Epithelial cell of prostate (primary cell): ENCODE results near the gene COX8C.
A peak's percentile ranks its signal among the peaks of the same experiment; 100 is the strongest.
"Not testable (repeated sequence)": the region's sequence is repeated elsewhere in the genome, so short reads cannot be mapped to it uniquely, and the experiment has no call there.

Experiments
- DNase-seq: peaks from one replicate; pipeline ENCODE4 v3.0.0-alpha.2; 2011; ENCODE audit warnings: low read depth, low spot score
- H3K27ac ChIP-seq: fragments of 450-650 bp; 2 replicates; pipeline ENCODE4 v1.5.1; 2017; ENCODE audit warnings: mild to moderate bottlenecking

COX8C gene

DNA sequence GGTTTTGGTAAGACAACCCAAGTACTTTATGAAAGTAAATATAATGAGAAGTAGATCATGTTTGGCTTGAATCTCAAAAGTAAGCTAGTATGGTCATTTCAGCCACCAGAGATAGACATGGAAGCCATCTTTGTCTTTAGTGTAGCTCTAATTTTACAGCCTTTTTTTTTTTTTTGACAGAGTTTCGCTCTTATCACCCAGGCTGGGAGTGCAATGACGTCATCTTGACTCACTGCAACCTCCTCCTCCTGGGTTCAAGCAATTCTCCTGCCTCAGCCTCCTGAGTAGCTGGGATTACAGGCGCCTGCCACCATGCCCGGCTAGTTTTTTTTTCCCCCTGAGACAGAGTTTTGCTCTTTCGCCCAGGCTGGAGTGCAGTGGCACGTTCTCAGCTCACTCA lies 7.9 kb downstream of the COX8C start:
- H3K27ac ChIP-seq, DNase-seq: not testable (repeated sequence)

DNA sequence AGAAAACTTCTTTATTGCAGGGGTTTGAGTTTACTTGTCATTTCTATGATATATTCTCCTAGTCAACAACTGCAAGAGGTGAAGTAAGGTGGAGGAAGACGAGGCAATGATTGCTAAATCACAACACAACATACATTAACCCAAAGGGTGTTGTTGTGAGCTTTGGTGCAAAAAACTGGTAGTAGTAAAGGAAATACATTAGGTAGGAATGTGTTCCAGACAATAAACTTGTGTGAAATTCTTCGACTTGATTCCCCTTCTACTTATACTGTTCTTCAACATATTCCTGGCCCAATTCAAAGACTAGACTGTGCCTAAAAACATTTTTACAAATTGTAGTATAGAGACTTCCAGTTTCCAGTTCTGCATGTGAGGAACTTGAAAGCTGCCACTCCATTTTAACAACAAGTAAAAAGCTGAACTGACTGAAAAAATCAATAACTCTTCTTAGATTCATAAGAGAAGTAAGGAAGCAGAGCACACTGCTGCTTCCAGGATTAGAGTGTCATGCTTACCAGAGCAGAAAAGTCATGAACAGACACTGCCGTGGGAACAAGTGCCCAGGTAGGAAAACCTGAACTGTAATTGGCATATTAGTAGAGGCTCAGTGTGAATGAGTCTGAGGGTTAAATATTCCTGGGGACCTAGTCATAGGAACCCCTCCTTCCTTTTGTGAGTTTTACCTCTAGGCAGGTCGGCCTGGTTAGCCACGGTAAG lies 22.2 kb downstream of the COX8C start:
- DNase-seq: no peak
- no peak overlapping the region for H3K27ac ChIP-seq

DNA sequence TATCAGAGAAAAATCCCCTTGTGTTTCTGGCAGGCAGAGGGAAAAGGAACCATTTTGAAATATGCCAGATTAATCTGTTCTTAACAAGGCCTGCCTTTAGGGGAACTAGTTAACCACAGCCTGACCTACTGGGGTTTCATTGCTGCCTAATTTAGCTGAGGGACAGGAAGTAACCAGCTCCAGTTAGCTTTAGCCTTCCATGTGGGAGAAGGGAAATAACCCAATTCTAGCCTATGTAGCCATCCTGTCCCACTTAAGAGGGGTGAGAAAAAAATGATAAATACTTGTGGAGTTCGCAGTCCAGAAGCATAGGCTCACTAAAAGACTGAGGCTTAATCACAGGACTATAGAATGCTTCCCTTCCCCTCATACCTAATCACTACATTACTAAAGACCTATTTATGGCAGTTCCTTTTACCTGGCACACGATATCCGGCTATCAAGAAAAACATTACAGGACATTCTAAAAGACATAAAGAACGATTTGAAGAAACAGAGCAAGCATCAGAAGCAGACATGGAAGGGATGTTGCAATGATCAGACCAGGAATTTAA lies 22.8 kb downstream of the COX8C start:
- no peak for DNase-seq
- no peak overlapping the region for H3K27ac ChIP-seq

DNA sequence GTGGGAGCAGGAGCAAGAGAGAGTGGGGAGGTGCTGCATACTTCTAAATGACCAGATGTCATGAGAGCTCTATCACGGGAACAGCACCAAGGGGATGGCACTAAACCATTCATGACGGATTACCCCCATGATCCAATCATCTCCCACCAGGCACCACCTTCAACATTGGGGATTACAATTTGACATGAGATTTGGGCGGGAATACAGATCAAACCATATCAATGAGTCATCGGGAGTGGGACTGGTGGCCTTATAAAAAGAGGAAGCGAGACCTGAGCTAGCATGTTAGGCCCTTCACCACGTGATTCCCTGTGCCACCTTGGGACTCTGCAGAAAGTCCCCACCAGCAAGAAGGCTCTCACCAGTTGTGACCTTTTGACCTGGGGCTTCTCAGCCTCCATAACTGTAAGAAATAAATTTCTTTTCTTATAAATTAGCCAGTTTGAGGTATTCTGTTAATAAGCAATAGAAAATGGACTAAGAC lies 28.7 kb downstream of the COX8C start:
- no peak for DNase-seq
- H3K27ac ChIP-seq: no peak overlapping the region

DNA sequence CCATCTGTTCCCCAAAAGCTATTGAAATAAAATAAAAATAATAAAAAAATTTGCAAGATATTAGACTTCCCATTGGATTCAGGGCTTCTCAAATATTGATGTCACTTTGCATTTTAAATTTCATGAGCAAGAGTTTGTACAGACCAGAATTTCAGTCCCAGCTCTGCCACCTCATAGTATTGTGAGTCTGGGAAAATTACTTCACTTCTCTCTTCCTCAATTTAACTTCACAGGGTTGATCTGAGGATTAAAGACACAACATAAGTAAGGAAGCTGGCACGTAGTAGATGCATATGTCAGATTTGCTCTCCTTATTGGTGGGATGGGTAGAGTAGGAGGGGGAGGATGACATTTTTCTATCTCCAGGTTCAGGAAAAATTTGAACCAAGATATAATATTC lies 32.8 kb downstream of the COX8C start:
- H3K27ac ChIP-seq: no peak overlapping the region
- DNase-seq: no peak

DNA sequence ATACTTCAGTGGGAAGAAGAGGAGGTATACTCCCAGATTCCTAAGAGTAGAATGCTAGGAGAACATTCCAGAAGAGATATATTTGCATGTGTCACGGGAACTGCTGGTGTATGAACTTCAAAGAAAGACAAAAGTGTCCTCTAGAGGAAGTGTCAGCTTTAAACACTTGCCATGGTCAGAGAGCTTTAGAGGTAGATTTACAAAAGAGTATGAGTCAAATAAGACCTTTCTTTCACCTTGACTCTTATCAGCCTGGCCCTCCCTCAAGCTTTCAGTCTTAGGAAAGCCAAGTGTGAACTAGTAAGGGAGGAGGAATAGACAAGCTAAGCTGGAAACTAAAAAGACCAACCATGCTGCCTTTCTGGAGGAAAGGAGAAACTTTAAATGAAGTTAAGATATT lies 34.7 kb downstream of the COX8C start:
- no peak overlapping the region for H3K27ac ChIP-seq
- DNase-seq: no peak

DNA sequence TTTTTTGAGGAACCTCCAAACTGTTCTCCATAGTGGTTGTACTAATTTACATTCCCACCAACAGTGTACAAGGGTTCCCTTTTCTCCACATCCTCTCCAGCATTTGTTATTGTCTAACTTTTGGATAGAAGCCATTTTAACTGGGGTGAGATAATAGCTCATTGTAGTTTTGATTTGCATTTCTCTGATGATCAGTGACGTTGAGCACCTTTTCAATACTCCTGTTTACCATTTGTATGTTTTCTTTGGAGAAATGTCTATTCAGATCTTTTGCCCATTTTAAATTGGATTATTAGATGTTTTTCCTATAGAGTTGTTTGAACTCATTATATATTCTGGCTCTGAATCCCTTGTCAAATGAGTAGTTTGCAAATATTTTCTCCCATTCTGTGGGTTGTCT lies 37.3 kb downstream of the COX8C start:
- DNase-seq, H3K27ac ChIP-seq: not testable (repeated sequence)

DNA sequence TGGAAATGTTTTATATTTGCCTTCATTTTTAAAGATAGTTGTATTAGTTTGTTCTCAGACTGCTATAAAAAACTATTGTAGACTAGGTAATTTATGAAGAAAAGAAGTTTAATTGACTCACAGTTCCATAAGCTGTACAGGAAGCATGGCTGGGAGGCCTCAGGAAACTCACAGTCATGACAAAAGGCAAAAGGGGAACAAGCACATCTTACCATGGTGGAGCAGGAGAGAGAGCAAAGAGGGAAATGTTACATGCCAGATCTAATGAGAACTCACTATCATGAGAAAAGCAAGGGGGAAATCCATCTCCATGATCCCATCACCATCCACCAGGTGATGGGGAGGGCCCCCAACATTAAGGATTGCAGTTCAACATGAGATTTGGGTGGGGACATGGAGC lies 48.2 kb downstream of the COX8C start:
- H3K27ac ChIP-seq: no peak overlapping the region
- DNase-seq: no peak

DNA sequence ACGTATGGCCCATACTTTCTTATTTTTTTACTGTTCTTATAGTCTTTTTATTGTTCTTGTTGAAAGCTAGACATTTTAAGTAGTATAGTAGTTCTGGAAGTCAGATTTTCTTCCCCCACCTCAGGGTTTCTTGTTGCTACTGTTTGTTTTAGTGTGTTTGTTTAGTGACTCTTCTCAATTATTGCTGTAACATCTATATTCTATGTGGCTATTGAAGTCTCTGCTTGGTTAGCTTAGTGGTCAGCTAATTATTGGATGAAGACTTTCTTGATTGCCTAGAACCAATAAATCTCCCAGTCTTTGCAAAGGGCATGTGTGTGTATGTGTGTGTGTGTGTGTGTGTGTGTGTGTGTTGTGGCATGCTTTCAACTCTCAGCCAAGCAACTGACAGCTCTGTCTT lies 49.5 kb downstream of the COX8C start:
- no peak overlapping the region for H3K27ac ChIP-seq
- peak; percentile 3 for DNase-seq
